ENCODE data around the gene KRT83. TPM values are rescaled to one million over a fixed set of nuclear protein-coding genes. Genes with fewer than 3 reads are reported as not detected.
A peak's percentile ranks its signal among the peaks of the same experiment; 100 is the strongest.

KRT83 gene
- total RNA-seq, 2 experiments from 2014 or later = not detected

- Mint-ChIP-seq H3K27me3 (peaks cover 3% of the 10 kb centered on the region), H3K36me3 (ENCODE audit: low read depth) (no peaks in the 10 kb centered on the region), H3K4me1 (ENCODE audit: low read depth) (peaks cover 24% of the 10 kb centered on the region), H3K4me3 (no peak overlapping the region), H3K9me3 (no peaks in the 10 kb centered on the region), H3K27ac (no peak overlapping the region)
- TF ChIP-seq CTCF (IDR thresholded peaks at IDR 0.05) = peak; percentile 18
- ChIA-PET CTCF (interaction anchor here (0.9 to 3.2 kb wide), 11 partner anchors 9 to 518 kb away, joined by 3 to 28 read pairs (median 5); no protein-coding TSS in a partner anchor), POLR2A (interaction anchor here (1.0 to 2.3 kb wide), 2 partner anchors 10 to 12 kb away, joined by 3 to 5 read pairs; no protein-coding TSS in a partner anchor)
- intact Hi-C loops (cut with micrococcal nuclease) = no loop called here
- DNase-seq (peak; percentile 38), ATAC-seq (no peak)
These were observed 41.0 kb upstream of the KRT83 start for GRCh38 chr12:52362118-52362726.

- no peak overlapping the region for H3K4me3 Mint-ChIP-seq
- POLR2A ChIA-PET = interaction anchor here (1.0 to 2.3 kb wide), 3 partner anchors 9 to 533 kb away, joined by 3 to 5 read pairs (median 4); no protein-coding TSS in a partner anchor
- H3K36me3 Mint-ChIP-seq (ENCODE audit: low read depth) = no peaks in the 10 kb centered on the region
- no peak for ATAC-seq
- TF ChIP-seq CTCF (IDR thresholded peaks at IDR 0.05) = no peak
- CTCF ChIA-PET = interaction anchor here (0.9 to 3.2 kb wide), 12 partner anchors 9 to 518 kb away, joined by 3 to 28 read pairs (median 4); partner anchors contain the start of gene KRT83
- peaks cover 24% of the 10 kb centered on the region for H3K4me1 Mint-ChIP-seq (ENCODE audit: low read depth)
- peak; percentile 10 for DNase-seq
- no peaks in the 10 kb centered on the region for H3K9me3 Mint-ChIP-seq
- H3K27ac Mint-ChIP-seq = no peak overlapping the region
- intact Hi-C loops (cut with micrococcal nuclease) = no loop called here
- H3K27me3 Mint-ChIP-seq = peaks cover 2% of the 10 kb centered on the region
These were observed 40.4 kb upstream of the KRT83 start for GRCh38 chr12:52361553-52361952.

DNA sequence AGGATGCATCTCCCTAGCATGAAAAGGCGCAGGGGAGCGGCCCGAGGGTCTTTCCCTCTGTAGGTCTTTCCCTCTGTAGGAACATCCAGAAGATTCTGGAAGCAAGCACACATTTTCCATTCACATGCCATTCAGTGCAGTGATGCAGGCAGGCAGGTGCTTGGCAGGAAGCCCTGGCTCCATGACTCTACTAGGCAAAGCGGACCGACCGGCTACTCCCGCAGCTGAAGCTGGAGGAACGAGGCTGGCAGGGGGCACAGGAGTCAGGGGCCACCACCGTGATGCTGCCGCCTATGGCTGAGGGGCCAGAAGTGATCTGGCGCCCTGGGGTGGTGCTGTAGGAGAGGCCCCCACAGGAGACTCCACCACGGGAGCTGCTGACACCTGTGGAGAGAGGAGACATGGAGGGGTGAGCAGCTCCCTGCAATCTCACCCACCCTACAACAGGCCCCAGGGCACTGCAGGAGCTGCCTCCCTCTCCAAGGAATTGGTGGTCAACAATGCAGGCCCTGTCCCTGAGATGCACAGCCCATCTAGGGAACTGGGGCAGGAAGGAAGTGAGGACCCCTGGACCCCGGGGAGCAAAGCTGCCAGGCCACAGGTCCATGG is 39.6 kb upstream of the KRT83 start:
- CTCF ChIA-PET = interaction anchor here (0.7 to 3.2 kb wide), 9 partner anchors 9 to 519 kb away, joined by 3 to 28 read pairs (median 5); partner anchors contain the start of gene KRT83
- H3K36me3 Mint-ChIP-seq (ENCODE audit: low read depth) = no peaks in the 10 kb centered on the region
- H3K9me3 Mint-ChIP-seq = no peaks in the 10 kb centered on the region
- DNase-seq (no peak), ATAC-seq (no peak)
- no peak overlapping the region for H3K4me3 Mint-ChIP-seq
- intact Hi-C loops (cut with micrococcal nuclease) = no loop called here
- peaks cover 24% of the 10 kb centered on the region for H3K4me1 Mint-ChIP-seq (ENCODE audit: low read depth)
- POLR2A ChIA-PET = interaction anchor here (1.1 to 2.3 kb wide), 2 partner anchors 10 to 534 kb away, joined by 4 to 5 read pairs; no protein-coding TSS in a partner anchor
- no peak overlapping the region for H3K27ac Mint-ChIP-seq
- no peak for TF ChIP-seq CTCF (IDR thresholded peaks at IDR 0.05)
- no peaks in the 10 kb centered on the region for H3K27me3 Mint-ChIP-seq

DNA sequence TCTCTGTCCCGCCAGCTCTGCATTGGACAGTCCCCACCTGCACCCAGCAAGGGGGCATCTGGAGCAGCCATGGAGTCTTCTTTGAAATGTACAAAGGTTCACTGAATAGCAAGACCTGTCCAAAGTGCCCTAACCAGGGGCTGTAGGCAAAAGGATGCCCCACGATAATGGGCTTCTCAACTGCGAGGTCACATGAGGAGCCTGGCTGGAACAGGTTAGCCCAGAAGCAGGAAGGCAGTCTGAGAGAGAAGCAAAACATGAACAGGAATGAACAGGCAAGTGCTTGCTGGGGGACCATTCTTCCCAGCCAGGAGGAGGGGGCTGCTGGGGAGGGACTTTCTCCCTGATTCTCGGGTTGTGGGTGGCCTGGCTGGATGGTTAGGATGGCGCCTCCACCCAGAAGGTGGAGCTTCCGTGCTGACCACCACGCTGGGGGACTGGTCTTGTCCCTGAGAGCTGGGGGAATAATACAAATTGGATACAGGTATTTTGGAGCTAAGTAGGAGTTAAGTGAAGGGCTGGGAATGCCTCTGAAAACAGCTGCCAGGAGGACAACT is 39.0 kb upstream of the KRT83 start:
- ATAC-seq (no peak), DNase-seq (no peak)
- intact Hi-C loops (cut with micrococcal nuclease) = no loop called here
- Mint-ChIP-seq H3K27me3 (no peaks in the 10 kb centered on the region), H3K4me1 (ENCODE audit: low read depth) (peaks cover 24% of the 10 kb centered on the region), H3K36me3 (ENCODE audit: low read depth) (no peaks in the 10 kb centered on the region), H3K27ac (no peak overlapping the region), H3K4me3 (no peak overlapping the region), H3K9me3 (no peaks in the 10 kb centered on the region)
- CTCF ChIA-PET = interaction anchor here (0.7 to 3.2 kb wide), 7 partner anchors 8 to 520 kb away, joined by 3 to 28 read pairs (median 10); no protein-coding TSS in a partner anchor
- POLR2A ChIA-PET = interaction anchor here (2.3 kb wide), 1 partner anchor 10 kb away, joined by 5 read pairs; no protein-coding TSS in a partner anchor
- no peak for TF ChIP-seq CTCF (IDR thresholded peaks at IDR 0.05)

All from activated CD8-positive, alpha-beta T cell treated with anti-CD3 and anti-CD28 coated beads for 36 hours (primary cell).